H9 (cell line): ENCODE results near the gene CSRP3. TPM values are rescaled to one million over a fixed set of nuclear protein-coding genes. Genes with fewer than 3 reads are reported as not detected.

Experiments used
- DNase-seq: peaks from one replicate; pipeline ENCODE4 v3.0.0-alpha.2; 2017
- H2AFZ ChIP-seq: one replicate; pipeline ENCODE4 v1.6.1; 2013; ENCODE audit warnings: mild to moderate bottlenecking, low read length, control low read depth, moderate library complexity
- H2AK5ac ChIP-seq: 2 replicates; pipeline ENCODE4 v1.6.1; 2013; ENCODE audit warnings: low read length, control low read depth, mixed read lengths; ENCODE audit not compliant: insufficient read length
- H2BK120ac ChIP-seq: one replicate; pipeline ENCODE4 v1.6.1; 2013; ENCODE audit warnings: low read depth, mild to moderate bottlenecking, low read length, control low read depth, inconsistent platforms; ENCODE audit not compliant: poor library complexity, severe bottlenecking
- H2BK12ac ChIP-seq: 2 replicates; pipeline ENCODE4 v1.6.1; 2013; ENCODE audit warnings: low read length, control low read depth, mixed read lengths, low read depth; ENCODE audit not compliant: insufficient read length
- H2BK15ac ChIP-seq: 2 replicates; pipeline ENCODE4 v1.6.1; 2013; ENCODE audit warnings: low read depth, low read length, control low read depth
- H2BK20ac ChIP-seq: one replicate; pipeline ENCODE4 v1.6.1; 2013; ENCODE audit warnings: low read depth, mild to moderate bottlenecking, low read length, control low read depth, inconsistent platforms; ENCODE audit not compliant: poor library complexity, severe bottlenecking
- H2BK5ac ChIP-seq: 2 replicates; pipeline ENCODE4 v1.6.1; 2013; ENCODE audit warnings: low read length, control low read depth, mixed read lengths; ENCODE audit not compliant: insufficient read length
- H3K14ac ChIP-seq: 2 replicates; pipeline ENCODE4 v1.6.1; 2013; ENCODE audit warnings: low read length, control low read depth; ENCODE audit not compliant: insufficient read depth
- H3K18ac ChIP-seq: 2 replicates; pipeline ENCODE4 v1.6.1; 2013; ENCODE audit warnings: low read depth, mild to moderate bottlenecking, mixed read lengths, low read length, control low read depth; ENCODE audit not compliant: insufficient read length
- H3K23ac ChIP-seq: 2 replicates; pipeline ENCODE4 v1.6.1; 2013; ENCODE audit warnings: low read length, control low read depth, mixed read lengths, low read depth; ENCODE audit not compliant: insufficient read length
- H3K23me2 ChIP-seq: 2 replicates; pipeline ENCODE4 v1.6.1; 2013; ENCODE audit warnings: low read depth, mild to moderate bottlenecking, mixed read lengths, low read length, control low read depth; ENCODE audit not compliant: insufficient read length, poor library complexity, severe bottlenecking
- H3K27ac ChIP-seq: 2 replicates; pipeline ENCODE4 v1.5.1; 2013; ENCODE audit warnings: low read length, control low read depth, mixed read lengths, low read depth; ENCODE audit not compliant: insufficient read length
- H3K27me3 ChIP-seq: 2 replicates; pipeline ENCODE4 v1.6.1; 2013; ENCODE audit warnings: low read length, control low read depth, inconsistent platforms; ENCODE audit not compliant: insufficient read depth
- H3K4ac ChIP-seq: 2 replicates; pipeline ENCODE4 v1.6.1; 2013; ENCODE audit warnings: low read depth, mild to moderate bottlenecking, control low read depth, inconsistent platforms, low read length, moderate library complexity
- H3K4me1 ChIP-seq: 2 replicates; pipeline ENCODE4 v1.6.1; 2013; ENCODE audit warnings: low read length, control low read depth, inconsistent platforms; ENCODE audit not compliant: insufficient read depth
- H3K4me2 ChIP-seq: 2 replicates; pipeline ENCODE4 v1.6.1; 2013; ENCODE audit warnings: low read length, control low read depth, mixed read lengths; ENCODE audit not compliant: insufficient read length, insufficient read depth
- H3K56ac ChIP-seq: 2 replicates; pipeline ENCODE4 v1.6.1; 2013; ENCODE audit warnings: low read depth, mild to moderate bottlenecking, mixed read lengths, low read length, control low read depth; ENCODE audit not compliant: insufficient read length
- H3K79me1 ChIP-seq: 2 replicates; pipeline ENCODE4 v1.6.1; 2013; ENCODE audit warnings: low read depth, mild to moderate bottlenecking, moderate library complexity, low read length, control low read depth, inconsistent platforms; ENCODE audit not compliant: insufficient read depth, poor library complexity, severe bottlenecking
- H3K79me2 ChIP-seq: 2 replicates; pipeline ENCODE4 v1.6.1; 2013; ENCODE audit warnings: low read length, control low read depth, inconsistent platforms; ENCODE audit not compliant: insufficient read depth
- H3K9ac ChIP-seq: 2 replicates; pipeline ENCODE4 v1.6.1; 2013; ENCODE audit warnings: low read length, control low read depth, mixed read lengths; ENCODE audit not compliant: insufficient read length; ENCODE audit errors: extremely low read depth
- H3K9me3 ChIP-seq: one replicate; pipeline ENCODE4 v1.6.1; 2013; ENCODE audit warnings: low read depth, low read length, inconsistent platforms; ENCODE audit not compliant: control insufficient read depth
- H3T11ph ChIP-seq: one replicate; pipeline ENCODE4 v1.6.1; 2013; ENCODE audit warnings: mild to moderate bottlenecking, low read length, control low read depth, inconsistent platforms
- H4K20me1 ChIP-seq: one replicate; pipeline ENCODE4 v1.6.1; 2013; ENCODE audit not compliant: control insufficient read depth, insufficient read length, insufficient read depth
- H4K5ac ChIP-seq: 2 replicates; pipeline ENCODE4 v1.6.1; 2013; ENCODE audit warnings: low read depth, mild to moderate bottlenecking, mixed read lengths, low read length, control low read depth; ENCODE audit not compliant: insufficient read length
- H4K8ac ChIP-seq: replicated peaks from 2 replicates; pipeline ENCODE4 v1.6.1; 2013; ENCODE audit warnings: low read length, control low read depth, mixed read lengths, low read depth; ENCODE audit not compliant: insufficient read length
- H4K91ac ChIP-seq: 2 replicates; pipeline ENCODE4 v1.6.1; 2013; ENCODE audit warnings: low read depth, mild to moderate bottlenecking, moderate library complexity, mixed read lengths, low read length, control low read depth; ENCODE audit not compliant: insufficient read length
- H3K27ac Mint-ChIP-seq, 3 experiments: 2 replicates in 2 of 3; 3 replicates in 1 of 3; pipeline ENCODE4 v1.8.0; 2020 to 2021; ENCODE audit warnings: mixed read lengths in 3 of 3, mild to moderate bottlenecking in 1 of 3, moderate library complexity in 1 of 3
- H3K27me3 Mint-ChIP-seq: 2 replicates; pipeline ENCODE4 v1.8.0; 2021; ENCODE audit warnings: low read depth, mild to moderate bottlenecking, moderate library complexity, mixed read lengths
- H3K36me3 Mint-ChIP-seq, 3 experiments: 2 replicates in 2 of 3; 3 replicates in 1 of 3; pipeline ENCODE4 v1.8.0; 2020 to 2021; ENCODE audit warnings: low read depth in 3 of 3, mixed read lengths in 3 of 3; ENCODE audit not compliant: insufficient read depth in 1 of 3
- H3K4me1 Mint-ChIP-seq, 2 experiments: 2 replicates each; pipeline ENCODE4 v1.8.0; 2020; ENCODE audit warnings: mixed read lengths in 2 of 2
- H3K4me3 Mint-ChIP-seq, 2 experiments: 2 replicates in 1 of 2; 3 replicates in 1 of 2; pipeline ENCODE4 v1.8.0; 2020 to 2021; ENCODE audit warnings: mild to moderate bottlenecking in 2 of 2, mixed read lengths in 2 of 2, moderate library complexity in 1 of 2
- H3K9me3 Mint-ChIP-seq, 2 experiments: 2 replicates in 1 of 2; 3 replicates in 1 of 2; pipeline ENCODE4 v1.8.0; 2020; ENCODE audit warnings: mild to moderate bottlenecking in 2 of 2, mixed read lengths in 2 of 2, moderate library complexity in 1 of 2
- CTCF ChIP-seq: fragments of 200-600 bp; sonication (generic); conservative IDR thresholded peaks from 3 replicates; pipeline ENCODE4 v1.8.0; 2021; ENCODE audit warnings: antibody characterized with exemption, mild to moderate bottlenecking
- WGBS: extraction: QIAGEN DNeasy Blood & Tissue Kit; methylation state at CpG from one replicate; pipeline ENCODE4 v1.1.7; 2013; ENCODE audit warnings: missing lambda C conversion rate, low lambda C conversion rate, mixed read lengths; ENCODE audit not compliant: insufficient read length; ENCODE audit errors: extremely low coverage; 5-methylcytosine and 5-hydroxymethylcytosine counted together
- total RNA-seq: library from RNA; stranded (reverse); gene quantifications from 2 replicates; pipeline ENCODE4 v1.2.1, GENCODE V29; 2021

Gene CSRP3
- total RNA-seq, 1 experiment from 2014 or later: not detected

DNA sequence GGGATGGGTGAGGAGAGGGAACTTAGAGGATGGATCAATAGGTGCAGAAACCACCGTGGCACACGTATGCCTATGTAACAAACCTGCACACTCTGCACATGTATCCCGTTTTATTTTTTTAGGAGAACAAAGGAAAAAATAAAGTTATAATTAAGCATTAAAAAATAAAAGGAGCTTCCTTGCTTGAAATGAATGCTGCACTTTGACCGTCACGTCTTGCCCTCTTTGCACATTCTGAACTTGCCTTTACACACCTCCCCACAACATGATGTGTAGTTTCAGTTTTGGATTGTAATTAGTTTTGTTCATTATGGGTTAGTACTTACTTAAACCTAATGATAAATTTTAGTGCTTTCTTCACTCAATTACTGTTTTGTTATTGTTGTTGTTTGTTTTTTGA lies 3.1 kb upstream of the CSRP3 start:
- Histone ChIP-seq H4K5ac (no peak overlapping the region), H3K56ac (no peak overlapping the region), H4K20me1 (no peaks in the 10 kb centered on the region), H2AK5ac (no peak overlapping the region), H2AFZ (no peak overlapping the region), H2BK12ac (no peak overlapping the region), H3K79me1 (no peaks in the 10 kb centered on the region), H3K18ac (no peak overlapping the region), H3K4me2 (no peak overlapping the region), H3T11ph (no peak overlapping the region), H3K79me2 (no peaks in the 10 kb centered on the region), H3K27me3 (no peaks in the 10 kb centered on the region), H2BK120ac (no peak overlapping the region), H2BK20ac (no peak overlapping the region), H3K27ac (no peak overlapping the region), H3K14ac (no peak overlapping the region), H2BK5ac (no peak overlapping the region), H4K8ac (no peak overlapping the region), H3K4ac (no peak overlapping the region), H3K23me2 (no peaks in the 10 kb centered on the region), H3K9ac (no peak overlapping the region), H3K23ac (no peak overlapping the region), H3K9me3 (no peaks in the 10 kb centered on the region), H2BK15ac (no peak overlapping the region), H3K4me1 (no peaks in the 10 kb centered on the region), H4K91ac (no peak overlapping the region)
- Mint-ChIP-seq H3K4me1 (peaks cover 12 to 14% of the 10 kb centered on the region in 2 experiments), H3K9me3 (peaks cover 0 to 7% of the 10 kb centered on the region in 2 experiments; a peak in 2 of 5 replicates), H3K27me3 (peaks cover 3% of the 10 kb centered on the region; the same call in 1 of the 2 replicates), H3K27ac (no peak overlapping the region), H3K36me3 (peaks cover 0 to 3% (median 0%) of the 10 kb centered on the region in 3 experiments; a peak in 1 of 7 replicates), H3K4me3 (no peak overlapping the region)
- TF ChIP-seq CTCF: no peak
- no CpG with 5 or more reads among the region's 5 CpGs for WGBS
- DNase-seq: no peak
